ENCODE data around the gene TPM1. TPM values are rescaled to one million over a fixed set of nuclear protein-coding genes. Genes with fewer than 3 reads are reported as not detected.

TPM1 gene
- total RNA-seq, 2 donors from 2014 or later, result 927 to 1,440 TPM

DNA sequence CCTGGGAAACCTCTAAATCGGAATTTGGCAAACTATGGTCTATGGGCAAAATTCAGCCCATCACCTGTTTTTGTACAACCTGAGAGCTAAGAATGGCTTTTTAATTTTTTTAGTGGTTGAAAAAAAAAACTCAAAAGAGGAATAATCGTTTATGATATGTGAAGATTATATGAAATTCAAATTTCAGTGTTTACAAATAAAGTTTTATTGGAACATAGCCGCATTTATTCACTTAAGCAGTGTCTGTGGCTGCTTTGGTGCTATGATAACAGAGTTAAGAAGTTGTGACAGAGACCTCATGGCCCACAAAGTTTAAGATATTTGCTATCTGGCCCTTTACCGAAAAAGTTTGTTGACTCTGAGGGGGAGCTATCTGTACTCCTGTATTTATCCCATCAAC is 42.7 kb downstream of the TPM1 start:
- ATAC-seq (ENCODE audit: insufficient number of reproducible peaks, low FRiP score, low read depth), result no peak
- Histone ChIP-seq H3K27me3 (replicated peaks; ENCODE audit: insufficient read depth) (no peaks in the 10 kb centered on the region), H3K27ac (no peak overlapping the region), H3K9me3 (no peaks in the 10 kb centered on the region), H3K4me1 (ENCODE audit: control insufficient read depth in 1 of 2, low read depth in 2 of 2) (peaks cover 0 to 13% of the 10 kb centered on the region in 2 donors), H3K36me3 (no peaks in the 10 kb centered on the region), H3K4me3 (no peak overlapping the region)
- no peak for TF ChIP-seq CTCF (IDR thresholded peaks at IDR 0.05)
- no peak for DNase-seq (ENCODE audit: low spot score)

GRCh38 chr15:63086271-63086670 is 43.7 kb downstream of the TPM1 start:
- no peaks in the 10 kb centered on the region for H3K36me3 ChIP-seq
- DNase-seq (ENCODE audit: low spot score) (no peak), ATAC-seq (ENCODE audit: insufficient number of reproducible peaks, low FRiP score, low read depth) (no peak)
- no peak overlapping the region for H3K4me3 ChIP-seq
- no peak overlapping the region for H3K27ac ChIP-seq
- H3K27me3 ChIP-seq (replicated peaks; ENCODE audit: insufficient read depth), result no peaks in the 10 kb centered on the region
- no peak for TF ChIP-seq CTCF (IDR thresholded peaks at IDR 0.05)
- H3K9me3 ChIP-seq, result no peaks in the 10 kb centered on the region
- peaks cover 0 to 13% of the 10 kb centered on the region in 2 donors for H3K4me1 ChIP-seq (ENCODE audit: control insufficient read depth in 1 of 2, low read depth in 2 of 2)

DNA sequence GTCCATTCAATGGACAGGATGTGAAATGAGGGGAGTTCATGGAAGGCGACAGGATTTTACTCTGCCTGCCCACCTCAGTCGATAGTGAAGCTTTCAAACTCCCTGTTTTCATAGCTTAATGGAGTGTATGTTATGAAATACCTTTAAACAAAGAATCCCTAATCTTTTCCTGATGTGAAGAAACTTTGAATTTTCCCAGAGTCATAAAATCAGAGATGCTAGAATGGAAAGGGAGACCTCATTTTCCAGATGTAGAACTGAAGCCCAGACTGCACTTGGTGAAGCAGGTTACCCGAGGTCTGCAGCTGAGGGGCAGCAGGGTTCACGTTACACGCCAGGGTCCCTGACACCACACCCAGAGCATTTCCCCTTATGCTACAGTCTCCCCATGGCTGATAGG is 44.4 kb downstream of the TPM1 start:
- Histone ChIP-seq H3K27ac (no peak overlapping the region), H3K36me3 (no peaks in the 10 kb centered on the region), H3K27me3 (replicated peaks; ENCODE audit: insufficient read depth) (no peaks in the 10 kb centered on the region), H3K4me3 (no peak overlapping the region), H3K9me3 (no peaks in the 10 kb centered on the region), H3K4me1 (ENCODE audit: control insufficient read depth in 1 of 2, low read depth in 2 of 2) (peaks cover 0 to 13% of the 10 kb centered on the region in 2 donors)
- ATAC-seq (ENCODE audit: insufficient number of reproducible peaks, low FRiP score, low read depth) (no peak), DNase-seq (ENCODE audit: low spot score) (no peak)
- TF ChIP-seq CTCF (IDR thresholded peaks at IDR 0.05), result no peak

- Histone ChIP-seq H3K27me3 (replicated peaks; ENCODE audit: insufficient read depth) (no peaks in the 10 kb centered on the region), H3K4me1 (ENCODE audit: control insufficient read depth in 1 of 2, low read depth in 2 of 2) (peaks cover 0 to 14% of the 10 kb centered on the region in 2 donors), H3K4me3 (no peak overlapping the region), H3K9me3 (no peaks in the 10 kb centered on the region), H3K27ac (no peak overlapping the region), H3K36me3 (no peaks in the 10 kb centered on the region)
- no peak for ATAC-seq (ENCODE audit: insufficient number of reproducible peaks, low FRiP score, low read depth)
- TF ChIP-seq CTCF (IDR thresholded peaks at IDR 0.05), result no peak
- DNase-seq (ENCODE audit: low spot score), result no peak
Measured at GRCh38 chr15:63088533-63089245, 46.1 kb downstream of the TPM1 start.

- Histone ChIP-seq H3K4me1 (ENCODE audit: control insufficient read depth in 1 of 2, low read depth in 2 of 2) (peaks cover 2 to 22% of the 10 kb centered on the region in 2 donors), H3K27ac (no peak overlapping the region), H3K27me3 (replicated peaks; ENCODE audit: insufficient read depth) (no peaks in the 10 kb centered on the region), H3K4me3 (no peak overlapping the region), H3K36me3 (no peaks in the 10 kb centered on the region), H3K9me3 (no peaks in the 10 kb centered on the region)
- TF ChIP-seq CTCF (IDR thresholded peaks at IDR 0.05), result no peak
- DNase-seq (ENCODE audit: low spot score) (no peak), ATAC-seq (ENCODE audit: insufficient number of reproducible peaks, low FRiP score, low read depth) (no peak)
Measured at GRCh38 chr15:63089260-63090043, 46.9 kb downstream of the TPM1 start.

All from thoracic aorta (tissue), 2 donors.